Measurements from ENCODE around the gene NOTCH2.
"Not testable (repeated sequence)": the region's sequence is repeated elsewhere in the genome, so short reads cannot be mapped to it uniquely, and the experiment has no call there.

DNA sequence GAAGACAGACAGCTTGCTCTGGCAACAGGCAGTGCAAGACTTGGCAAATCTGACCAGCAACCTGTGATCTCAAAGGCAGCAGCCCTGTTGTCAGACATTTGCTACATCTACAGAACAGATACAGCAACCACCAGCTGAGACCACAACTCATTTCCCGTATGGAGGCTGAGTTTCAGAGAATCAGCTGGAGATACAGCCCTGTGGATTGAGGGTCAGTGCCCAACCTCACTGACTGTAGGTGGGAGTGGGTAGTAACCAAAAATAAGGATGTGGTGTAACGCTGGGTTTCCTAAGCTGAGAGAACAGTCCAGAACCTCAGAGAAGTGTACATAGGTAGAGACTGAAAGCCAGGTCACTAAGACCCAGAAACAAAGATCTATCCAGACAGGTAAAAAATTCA is 35.8 kb upstream of the NOTCH2 start:
- TF ChIP-seq RAD21 (CRISPR knock-in tag; conservative IDR thresholded peaks at IDR 0.05 in 1 of 2, IDR thresholded peaks at IDR 0.05 in 1 of 2); POLR3A (IDR thresholded peaks at IDR 0.05; ENCODE audit: borderline replicate concordance, extremely low read depth, insufficient read depth, insufficient read length): not testable (repeated sequence)
- TF ChIP-seq, protein P1, sequence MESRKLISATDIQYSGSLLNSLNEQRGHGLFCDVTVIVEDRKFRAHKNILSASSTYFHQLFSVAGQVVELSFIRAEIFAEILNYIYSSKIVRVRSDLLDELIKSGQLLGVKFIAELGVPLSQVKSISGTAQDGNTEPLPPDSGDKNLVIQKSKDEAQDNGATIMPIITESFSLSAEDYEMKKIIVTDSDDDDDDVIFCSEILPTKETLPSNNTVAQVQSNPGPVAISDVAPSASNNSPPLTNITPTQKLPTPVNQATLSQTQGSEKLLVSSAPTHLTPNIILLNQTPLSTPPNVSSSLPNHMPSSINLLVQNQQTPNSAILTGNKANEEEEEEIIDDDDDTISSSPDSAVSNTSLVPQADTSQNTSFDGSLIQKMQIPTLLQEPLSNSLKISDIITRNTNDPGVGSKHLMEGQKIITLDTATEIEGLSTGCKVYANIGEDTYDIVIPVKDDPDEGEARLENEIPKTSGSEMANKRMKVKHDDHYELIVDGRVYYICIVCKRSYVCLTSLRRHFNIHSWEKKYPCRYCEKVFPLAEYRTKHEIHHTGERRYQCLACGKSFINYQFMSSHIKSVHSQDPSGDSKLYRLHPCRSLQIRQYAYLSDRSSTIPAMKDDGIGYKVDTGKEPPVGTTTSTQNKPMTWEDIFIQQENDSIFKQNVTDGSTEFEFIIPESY (CRISPR knock-in tag; IDR thresholded peaks at IDR 0.05): not testable (repeated sequence)
- TF ChIP-seq, protein P2, sequence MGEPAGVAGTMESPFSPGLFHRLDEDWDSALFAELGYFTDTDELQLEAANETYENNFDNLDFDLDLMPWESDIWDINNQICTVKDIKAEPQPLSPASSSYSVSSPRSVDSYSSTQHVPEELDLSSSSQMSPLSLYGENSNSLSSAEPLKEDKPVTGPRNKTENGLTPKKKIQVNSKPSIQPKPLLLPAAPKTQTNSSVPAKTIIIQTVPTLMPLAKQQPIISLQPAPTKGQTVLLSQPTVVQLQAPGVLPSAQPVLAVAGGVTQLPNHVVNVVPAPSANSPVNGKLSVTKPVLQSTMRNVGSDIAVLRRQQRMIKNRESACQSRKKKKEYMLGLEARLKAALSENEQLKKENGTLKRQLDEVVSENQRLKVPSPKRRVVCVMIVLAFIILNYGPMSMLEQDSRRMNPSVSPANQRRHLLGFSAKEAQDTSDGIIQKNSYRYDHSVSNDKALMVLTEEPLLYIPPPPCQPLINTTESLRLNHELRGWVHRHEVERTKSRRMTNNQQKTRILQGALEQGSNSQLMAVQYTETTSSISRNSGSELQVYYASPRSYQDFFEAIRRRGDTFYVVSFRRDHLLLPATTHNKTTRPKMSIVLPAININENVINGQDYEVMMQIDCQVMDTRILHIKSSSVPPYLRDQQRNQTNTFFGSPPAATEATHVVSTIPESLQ (CRISPR knock-in tag; IDR thresholded peaks at IDR 0.05): not testable (repeated sequence)

All from K562 (cell line).